GM18861 (cell line): Measurements from ENCODE around the gene WFDC2.
"Not testable (repeated sequence)": the region's sequence is repeated elsewhere in the genome, so short reads cannot be mapped to it uniquely, and the experiment has no call there.

ENCODE experiments used
- ATAC-seq: cut with Tn5 transposase; IDR thresholded peaks from one replicate; pipeline ENCODE4 v1.9.1; 2021; ENCODE audit not compliant: unreplicated experiment

Gene WFDC2

GRCh38 chr20:45450097-45450818 lies 19.3 kb upstream of the WFDC2 start:
- no peak for ATAC-seq

GRCh38 chr20:45452238-45452637 lies 17.3 kb upstream of the WFDC2 start:
- no peak for ATAC-seq

GRCh38 chr20:45452772-45453691 lies 16.5 kb upstream of the WFDC2 start:
- no peak for ATAC-seq

- no peak for ATAC-seq
Observed at GRCh38 chr20:45456632-45457031, 12.9 kb upstream of the WFDC2 start.

- ATAC-seq, result no peak
Observed at GRCh38 chr20:45459606-45460005, 9.9 kb upstream of the WFDC2 start.

GRCh38 chr20:45461225-45461624 lies 8.3 kb upstream of the WFDC2 start:
- no peak for ATAC-seq

GRCh38 chr20:45462711-45463509 lies 6.6 kb upstream of the WFDC2 start:
- ATAC-seq, result peak; percentile 56

GRCh38 chr20:45463709-45464108 lies 5.8 kb upstream of the WFDC2 start:
- ATAC-seq, result no peak

- ATAC-seq, result no peak
Observed at GRCh38 chr20:45465491-45466266, 3.9 kb upstream of the WFDC2 start.

- ATAC-seq, result no peak
Observed at GRCh38 chr20:45467172-45467571, 2.4 kb upstream of the WFDC2 start.

GRCh38 chr20:45467861-45468260 lies 1.7 kb upstream of the WFDC2 start:
- ATAC-seq, result no peak

GRCh38 chr20:45470262-45470931 lies 844 bp downstream of the WFDC2 start:
- ATAC-seq, result peak; percentile 59

- ATAC-seq, result peak; percentile 31
Observed at GRCh38 chr20:45470937-45471336, 1.4 kb downstream of the WFDC2 start.

GRCh38 chr20:45472286-45472685 lies 2.7 kb downstream of the WFDC2 start:
- ATAC-seq, result not testable (repeated sequence)

- not testable (repeated sequence) for ATAC-seq
Observed at GRCh38 chr20:45477530-45478148, 8.1 kb downstream of the WFDC2 start.

- no peak for ATAC-seq
Observed at GRCh38 chr20:45479822-45480221, 10.3 kb downstream of the WFDC2 start.

- ATAC-seq, result no peak
Observed at GRCh38 chr20:45484676-45485075, 15.1 kb downstream of the WFDC2 start.

- no peak for ATAC-seq
Observed at GRCh38 chr20:45485388-45485787, 15.8 kb downstream of the WFDC2 start.

GRCh38 chr20:45487231-45487635 lies 17.7 kb downstream of the WFDC2 start:
- no peak for ATAC-seq
